ENCODE data around the gene GRM7.

Gene GRM7

GRCh38 chr3:7322957-7323669 is 462.2 kb downstream of the GRM7 start:
- no peak for DNase-seq

- DNase-seq: no peak
Measured at GRCh38 chr3:7328339-7328738, 467.4 kb downstream of the GRM7 start.

GRCh38 chr3:7332696-7333095 is 471.8 kb downstream of the GRM7 start:
- DNase-seq: no peak

- DNase-seq: no peak
Measured at GRCh38 chr3:7333125-7333524, 472.2 kb downstream of the GRM7 start.

- no peak for DNase-seq
Measured at GRCh38 chr3:7340795-7341194, 479.9 kb downstream of the GRM7 start.

GRCh38 chr3:7346364-7346763 is 485.4 kb downstream of the GRM7 start:
- no peak for DNase-seq

- DNase-seq: no peak
Measured at GRCh38 chr3:7357101-7357500, 496.2 kb downstream of the GRM7 start.

- no peak for DNase-seq
Measured at GRCh38 chr3:7367968-7368367, 507.1 kb downstream of the GRM7 start.

GRCh38 chr3:7368597-7368996 is 507.7 kb downstream of the GRM7 start:
- DNase-seq: no peak

GRCh38 chr3:7371693-7372572 is 511.0 kb downstream of the GRM7 start:
- no peak for DNase-seq

GRCh38 chr3:7377103-7377502 is 516.2 kb downstream of the GRM7 start:
- DNase-seq: no peak

GRCh38 chr3:7381741-7382140 is 520.8 kb downstream of the GRM7 start:
- DNase-seq: no peak

- no peak for DNase-seq
Measured at GRCh38 chr3:7382293-7383010, 521.5 kb downstream of the GRM7 start.

GRCh38 chr3:7385635-7386034 is 524.7 kb downstream of the GRM7 start:
- no peak for DNase-seq

- DNase-seq: no peak
Measured at GRCh38 chr3:7388026-7388425, 527.1 kb downstream of the GRM7 start.

GRCh38 chr3:7392206-7392605 is 531.3 kb downstream of the GRM7 start:
- no peak for DNase-seq

- DNase-seq: no peak
Measured at GRCh38 chr3:7393944-7394605, 533.2 kb downstream of the GRM7 start.

GRCh38 chr3:7396534-7396933 is 535.6 kb downstream of the GRM7 start:
- no peak for DNase-seq

GRCh38 chr3:7397097-7397496 is 536.2 kb downstream of the GRM7 start:
- no peak for DNase-seq

GRCh38 chr3:7400360-7400759 is 539.4 kb downstream of the GRM7 start:
- no peak for DNase-seq

GRCh38 chr3:7401418-7401817 is 540.5 kb downstream of the GRM7 start:
- no peak for DNase-seq

GRCh38 chr3:7407107-7407506 is 546.2 kb downstream of the GRM7 start:
- DNase-seq: no peak

- DNase-seq: no peak
Measured at GRCh38 chr3:7410782-7411181, 549.9 kb downstream of the GRM7 start.
